Stimulated activated CD4-positive, alpha-beta T cell treated with anti-CD3 and anti-CD28 coated beads, TNF-alpha, amount 100 ng/mL, for 4 hours (primary cell): ENCODE data around the gene SPG7.
A peak's percentile ranks its signal among the peaks of the same experiment; 100 is the strongest.

Experiments used
- DNase-seq, 3 experiments: peaks; one replicate each; pipeline ENCODE4 v3.0.0-alpha.2; 2020; ENCODE audit warnings: low read depth in 3 of 3

SPG7 gene

GRCh38 chr16:89598199-89598598 lies 90.0 kb downstream of the SPG7 start:
- DNase-seq, result no peak

GRCh38 chr16:89599451-89599858 lies 91.3 kb downstream of the SPG7 start:
- DNase-seq, result no peak

GRCh38 chr16:89599902-89600301 lies 91.7 kb downstream of the SPG7 start:
- no peak for DNase-seq

GRCh38 chr16:89600427-89600826 lies 92.2 kb downstream of the SPG7 start:
- no peak for DNase-seq

- DNase-seq, result no peak
Measured at GRCh38 chr16:89600956-89601355, 92.8 kb downstream of the SPG7 start.

GRCh38 chr16:89601906-89602272 lies 93.7 kb downstream of the SPG7 start:
- DNase-seq, result no peak

GRCh38 chr16:89602273-89602951 lies 94.2 kb downstream of the SPG7 start:
- DNase-seq, result peak; percentile 53 to 63 (median 58)

- DNase-seq, result no peak
Measured at GRCh38 chr16:89602952-89603590, 94.9 kb downstream of the SPG7 start.

- no peak for DNase-seq
Measured at GRCh38 chr16:89604764-89605163, 96.6 kb downstream of the SPG7 start.

- DNase-seq, result no peak
Measured at GRCh38 chr16:89605186-89605970, 97.2 kb downstream of the SPG7 start.

GRCh38 chr16:89606006-89606405 lies 97.8 kb downstream of the SPG7 start:
- DNase-seq, result no peak
